ENCODE data around the gene TRAPPC8. TPM values are rescaled to one million over a fixed set of nuclear protein-coding genes. Genes with fewer than 3 reads are reported as not detected.

The TRAPPC8 gene
- total and polyA plus RNA-seq, 10 of the 15 experiments (the other 5 are each of a cell fraction or from before 2014, with no cell fraction given): 13.0 to 75.4 (median 24.8) TPM

DNA sequence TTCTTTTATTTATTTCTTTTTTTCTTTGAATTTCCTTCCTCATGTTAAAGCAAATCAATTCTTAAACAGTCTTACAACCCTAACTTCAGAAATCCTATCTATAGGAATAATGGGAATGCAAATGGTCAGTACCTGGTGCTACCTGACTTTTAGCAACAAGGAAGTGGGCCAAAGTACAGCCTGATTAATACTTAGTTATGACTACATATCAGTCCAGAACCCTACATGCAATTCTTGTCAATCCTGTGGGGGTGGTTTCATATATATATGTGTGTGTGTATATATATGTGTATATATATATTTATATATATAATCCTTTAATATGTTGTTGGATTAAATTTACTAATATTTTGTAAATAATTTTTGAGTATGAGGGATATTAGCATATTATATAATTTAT is 14.8 kb upstream of the TRAPPC8 start:
- CTCF ChIA-PET: no interaction called here
- H3K36me3 ChIP-seq (ENCODE audit: control insufficient read depth in 2 of 2, insufficient read depth in 2 of 2, low read length in 1 of 2): no peaks in the 10 kb centered on the region
- H3K4me1 ChIP-seq (ENCODE audit: control insufficient read depth, insufficient read depth, low read length): no peaks in the 10 kb centered on the region
- POLR2A ChIA-PET: no interaction called here
- H4K20me1 ChIP-seq (ENCODE audit: control insufficient read depth, insufficient read depth): no peaks in the 10 kb centered on the region
- no peaks in the 10 kb centered on the region for H3K27me3 ChIP-seq (replicated peaks in 1 of 2; ENCODE audit: control insufficient read depth in 2 of 2, insufficient read depth in 2 of 2, low read length in 1 of 2)
- RAD21 ChIA-PET (ENCODE audit: unreplicated experiment): interaction anchor here (0.8 kb wide), 1 partner anchor 136 kb away, joined by 3 read pairs; no protein-coding TSS in a partner anchor
- ATAC-seq (peak; percentile 49; the same call in 1 of the 3 replicates), DNase-seq (ENCODE audit: low read depth, low spot score) (no peak), FAIRE-seq (no peak)
- H3K4me2 ChIP-seq (ENCODE audit: control insufficient read depth, insufficient read depth): no peak overlapping the region
- BruUV-seq (replicated peaks): no TSS peak
- intact Hi-C loops (cut with micrococcal nuclease; ENCODE audit: unreplicated experiment): loop anchor here (5.0 kb wide), 3 partner anchors 135 to 400 kb away; no protein-coding TSS in a partner anchor
- no peak overlapping the region for H2AFZ ChIP-seq (ENCODE audit: control insufficient read depth, low read depth, low read length)
- SMC1A ChIA-PET (ENCODE audit: uncharacterized antibody, unreplicated experiment): no interaction called here
- no peak overlapping the region for H3K27ac ChIP-seq (ENCODE audit: control insufficient read depth, insufficient read depth)
- in situ Hi-C loops (cut with MboI): no loop called here
- no peaks in the 10 kb centered on the region for H3K79me2 ChIP-seq (ENCODE audit: control insufficient read depth, insufficient read depth, low read length)
- no peak overlapping the region for H3K4me3 ChIP-seq
- H3K9ac ChIP-seq (ENCODE audit: control insufficient read depth, insufficient read depth, low read length): no peak overlapping the region
- no peaks in the 10 kb centered on the region for H3K9me3 ChIP-seq (replicated peaks; ENCODE audit: control insufficient read depth, insufficient read depth, low read length)
- TF ChIP-seq KLF5 (IDR thresholded peaks at IDR 0.05; ENCODE audit: partially characterized antibody): no peak
- no peak for TF ChIP-seq POLR2AphosphoS5 (IDR thresholded peaks at IDR 0.05; ENCODE audit: low read length)
- TF ChIP-seq EZH2 (IDR thresholded peaks at IDR 0.05; ENCODE audit: borderline replicate concordance, control insufficient read depth, low read depth, low read length): no peak
- no peak for TF ChIP-seq ETV6 (conservative IDR thresholded peaks at IDR 0.05 in 1 of 2, IDR thresholded peaks at IDR 0.05 in 1 of 2; ENCODE audit: borderline replicate concordance in 1 of 2, low read depth in 1 of 2)
- no peak for TF ChIP-seq KDM1A (IDR thresholded peaks at IDR 0.05; ENCODE audit: borderline replicate concordance)
- no peak for TF ChIP-seq SRF (IDR thresholded peaks at IDR 0.05; ENCODE audit: low read depth in 2 of 2, low read length in 2 of 2)
- TF ChIP-seq, protein P1, sequence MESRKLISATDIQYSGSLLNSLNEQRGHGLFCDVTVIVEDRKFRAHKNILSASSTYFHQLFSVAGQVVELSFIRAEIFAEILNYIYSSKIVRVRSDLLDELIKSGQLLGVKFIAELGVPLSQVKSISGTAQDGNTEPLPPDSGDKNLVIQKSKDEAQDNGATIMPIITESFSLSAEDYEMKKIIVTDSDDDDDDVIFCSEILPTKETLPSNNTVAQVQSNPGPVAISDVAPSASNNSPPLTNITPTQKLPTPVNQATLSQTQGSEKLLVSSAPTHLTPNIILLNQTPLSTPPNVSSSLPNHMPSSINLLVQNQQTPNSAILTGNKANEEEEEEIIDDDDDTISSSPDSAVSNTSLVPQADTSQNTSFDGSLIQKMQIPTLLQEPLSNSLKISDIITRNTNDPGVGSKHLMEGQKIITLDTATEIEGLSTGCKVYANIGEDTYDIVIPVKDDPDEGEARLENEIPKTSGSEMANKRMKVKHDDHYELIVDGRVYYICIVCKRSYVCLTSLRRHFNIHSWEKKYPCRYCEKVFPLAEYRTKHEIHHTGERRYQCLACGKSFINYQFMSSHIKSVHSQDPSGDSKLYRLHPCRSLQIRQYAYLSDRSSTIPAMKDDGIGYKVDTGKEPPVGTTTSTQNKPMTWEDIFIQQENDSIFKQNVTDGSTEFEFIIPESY (IDR thresholded peaks at IDR 0.05): no peak
- TF ChIP-seq SMARCA5 (IDR thresholded peaks at IDR 0.05): no peak
- TF ChIP-seq RUNX3 (IDR thresholded peaks at IDR 0.05; ENCODE audit: low read length): no peak
- TF ChIP-seq NFYA (IDR thresholded peaks at IDR 0.05; ENCODE audit: borderline replicate concordance, low read depth, low read length): no peak
- no peak for TF ChIP-seq SMAD5 (IDR thresholded peaks at IDR 0.05; ENCODE audit: low read depth)
- TF ChIP-seq IKZF1 (conservative IDR thresholded peaks at IDR 0.05): no peak
- TF ChIP-seq SUPT20H (IDR thresholded peaks at IDR 0.05; ENCODE audit: borderline replicate concordance, control insufficient read depth, low read depth, low read length): no peak
- TF ChIP-seq, protein P2, sequence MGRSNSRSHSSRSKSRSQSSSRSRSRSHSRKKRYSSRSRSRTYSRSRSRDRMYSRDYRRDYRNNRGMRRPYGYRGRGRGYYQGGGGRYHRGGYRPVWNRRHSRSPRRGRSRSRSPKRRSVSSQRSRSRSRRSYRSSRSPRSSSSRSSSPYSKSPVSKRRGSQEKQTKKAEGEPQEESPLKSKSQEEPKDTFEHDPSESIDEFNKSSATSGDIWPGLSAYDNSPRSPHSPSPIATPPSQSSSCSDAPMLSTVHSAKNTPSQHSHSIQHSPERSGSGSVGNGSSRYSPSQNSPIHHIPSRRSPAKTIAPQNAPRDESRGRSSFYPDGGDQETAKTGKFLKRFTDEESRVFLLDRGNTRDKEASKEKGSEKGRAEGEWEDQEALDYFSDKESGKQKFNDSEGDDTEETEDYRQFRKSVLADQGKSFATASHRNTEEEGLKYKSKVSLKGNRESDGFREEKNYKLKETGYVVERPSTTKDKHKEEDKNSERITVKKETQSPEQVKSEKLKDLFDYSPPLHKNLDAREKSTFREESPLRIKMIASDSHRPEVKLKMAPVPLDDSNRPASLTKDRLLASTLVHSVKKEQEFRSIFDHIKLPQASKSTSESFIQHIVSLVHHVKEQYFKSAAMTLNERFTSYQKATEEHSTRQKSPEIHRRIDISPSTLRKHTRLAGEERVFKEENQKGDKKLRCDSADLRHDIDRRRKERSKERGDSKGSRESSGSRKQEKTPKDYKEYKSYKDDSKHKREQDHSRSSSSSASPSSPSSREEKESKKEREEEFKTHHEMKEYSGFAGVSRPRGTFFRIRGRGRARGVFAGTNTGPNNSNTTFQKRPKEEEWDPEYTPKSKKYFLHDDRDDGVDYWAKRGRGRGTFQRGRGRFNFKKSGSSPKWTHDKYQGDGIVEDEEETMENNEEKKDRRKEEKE (IDR thresholded peaks at IDR 0.05): no peak
- TF ChIP-seq CREB1 (IDR thresholded peaks at IDR 0.05; ENCODE audit: low read depth): no peak
- no peak for TF ChIP-seq STAT1 (conservative IDR thresholded peaks at IDR 0.05)
- no peak for TF ChIP-seq CHD2 (IDR thresholded peaks at IDR 0.05; ENCODE audit: borderline replicate concordance, low read depth, low read length)
